CD8-positive, alpha-beta memory T cell (primary cell): ENCODE measurements around the gene JADE2. TPM values are rescaled to one million over a fixed set of nuclear protein-coding genes. Genes with fewer than 3 reads are reported as not detected.

Experiments used
- CTCF ChIA-PET: fragments of 350-600 bp; sonication (Branson Sonifier 250); formaldehyde crosslinking; loops from one replicate; lab custom pipeline; 2021; ENCODE audit warnings: antibody characterized with exemption; lab: Charles Lee
- POLR2A ChIA-PET: fragments of 350-600 bp; sonication (Branson Sonifier 250); formaldehyde crosslinking; loops from one replicate; lab custom pipeline; 2021; ENCODE audit warnings: antibody characterized with exemption; lab: Charles Lee
- DNase-seq, 5 donors: peaks; one replicate each; pipeline versions ENCODE4 v3.0.0 to v3.0.0-alpha.2; 2020 to 2022; ENCODE audit warnings: mixed read lengths in 1 of 5
- H3K27ac ChIP-seq: one replicate; pipeline ENCODE4 v1.7.0; 2013; ENCODE audit warnings: low read depth, mild to moderate bottlenecking, low read length, moderate library complexity
- H3K27me3 ChIP-seq: 2 replicates; pipeline ENCODE4 v1.7.0; 2013; ENCODE audit warnings: low read length, mild to moderate bottlenecking; ENCODE audit not compliant: insufficient read depth, poor library complexity, severe bottlenecking
- H3K36me3 ChIP-seq: 2 replicates; pipeline ENCODE4 v1.7.0; 2013; ENCODE audit warnings: mild to moderate bottlenecking, low read length, moderate library complexity; ENCODE audit not compliant: insufficient read depth
- H3K4me1 ChIP-seq: 2 replicates; pipeline ENCODE4 v1.7.0; 2013; ENCODE audit warnings: mild to moderate bottlenecking, low read length, moderate library complexity; ENCODE audit not compliant: insufficient read depth
- H3K4me3 ChIP-seq: 2 replicates; pipeline ENCODE4 v1.7.0; 2013; ENCODE audit warnings: mild to moderate bottlenecking, low read length
- H3K9me3 ChIP-seq: 2 replicates; pipeline ENCODE4 v1.7.0; 2013; ENCODE audit warnings: mild to moderate bottlenecking, low read length
- H3K27ac Mint-ChIP-seq, 8 donors: one replicate each; pipeline ENCODE4 v1.8.0; 2020 to 2021; ENCODE audit warnings: mixed read lengths in 8 of 8, mild to moderate bottlenecking in 6 of 8, inconsistent platforms in 3 of 8, moderate library complexity in 3 of 8
- H3K27me3 Mint-ChIP-seq, 2 donors: one replicate each; pipeline ENCODE4 v1.8.0; 2020 to 2021; ENCODE audit warnings: mixed read lengths in 2 of 2, mild to moderate bottlenecking in 1 of 2, moderate library complexity in 1 of 2
- H3K36me3 Mint-ChIP-seq, 3 donors: one replicate each; pipeline ENCODE4 v1.8.0; 2020 to 2021; ENCODE audit warnings: mixed read lengths in 3 of 3, inconsistent platforms in 1 of 3, mild to moderate bottlenecking in 1 of 3
- H3K4me1 Mint-ChIP-seq, 3 donors: one replicate each; pipeline ENCODE4 v1.8.0; 2020 to 2021; ENCODE audit warnings: mixed read lengths in 3 of 3, inconsistent platforms in 1 of 3, mild to moderate bottlenecking in 1 of 3
- H3K4me3 Mint-ChIP-seq, 7 donors: one replicate each; pipeline ENCODE4 v1.8.0; 2020 to 2021; ENCODE audit warnings: mixed read lengths in 7 of 7, mild to moderate bottlenecking in 6 of 7, moderate library complexity in 4 of 7, inconsistent platforms in 2 of 7
- H3K9me3 Mint-ChIP-seq, 5 donors: one replicate each; pipeline ENCODE4 v1.8.0; 2020 to 2022; ENCODE audit warnings: mixed read lengths in 5 of 5, mild to moderate bottlenecking in 3 of 5, moderate library complexity in 2 of 5, inconsistent platforms in 1 of 5
- polyA plus RNA-seq: library from polyadenylated mRNA; unstranded; fragments of 300-500 nt; fragmentation: Illumina TruSeq; gene quantifications from one replicate; pipeline ENCODE4 v1.2.3, GENCODE V29; 2021
- total RNA-seq, 2 experiments: library from RNA; stranded (reverse); gene quantifications; one replicate each; pipeline ENCODE4 v1.2.3, GENCODE V29; 2021

JADE2 gene
- total and polyA plus RNA-seq, 3 experiments from 2014 or later: 47.1 to 107 (median 105) TPM

DNA sequence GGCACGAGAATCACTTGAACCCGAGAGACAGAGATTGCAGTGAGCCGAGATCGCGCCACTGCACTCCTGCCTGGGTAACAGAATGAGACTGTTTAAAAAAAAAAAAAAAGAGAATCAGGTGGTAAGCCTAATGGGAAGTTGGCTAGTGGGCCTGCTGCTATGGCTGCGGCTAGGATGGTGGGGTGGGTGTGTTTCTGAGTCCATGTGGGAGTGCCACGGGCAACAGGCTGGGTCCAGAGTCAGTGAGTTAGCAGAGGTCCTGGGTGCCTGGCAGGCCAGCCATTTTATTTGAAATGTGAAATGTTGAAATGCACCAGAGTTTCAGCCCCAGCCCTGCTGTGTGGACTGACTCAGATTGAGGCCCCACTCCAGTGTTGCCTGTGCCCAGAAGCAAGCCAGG, 37.8 kb downstream of the JADE2 start:
- ChIA-PET CTCF (interaction anchor here (1.3 kb wide), 1 partner anchor 35 kb away, joined by 4 read pairs; no protein-coding TSS in a partner anchor), POLR2A (no interaction called here)
- Histone ChIP-seq H3K4me3 (no peak overlapping the region), H3K36me3 (peaks cover 95% of the 10 kb centered on the region), H3K27ac (no peak overlapping the region), H3K27me3 (no peaks in the 10 kb centered on the region), H3K4me1 (no peaks in the 10 kb centered on the region), H3K9me3 (no peaks in the 10 kb centered on the region)
- Mint-ChIP-seq H3K4me3 (no peak overlapping the region), H3K27ac (peak overlapping the region in 2 of 8 donors; percentile 32 to 42), H3K4me1 (peaks cover 10 to 36% (median 11%) of the 10 kb centered on the region in 3 donors), H3K9me3 (no peaks in the 10 kb centered on the region), H3K27me3 (no peaks in the 10 kb centered on the region), H3K36me3 (peaks cover 0 to 98% (median 15%) of the 10 kb centered on the region in 3 donors)
- DNase-seq: no peak

DNA sequence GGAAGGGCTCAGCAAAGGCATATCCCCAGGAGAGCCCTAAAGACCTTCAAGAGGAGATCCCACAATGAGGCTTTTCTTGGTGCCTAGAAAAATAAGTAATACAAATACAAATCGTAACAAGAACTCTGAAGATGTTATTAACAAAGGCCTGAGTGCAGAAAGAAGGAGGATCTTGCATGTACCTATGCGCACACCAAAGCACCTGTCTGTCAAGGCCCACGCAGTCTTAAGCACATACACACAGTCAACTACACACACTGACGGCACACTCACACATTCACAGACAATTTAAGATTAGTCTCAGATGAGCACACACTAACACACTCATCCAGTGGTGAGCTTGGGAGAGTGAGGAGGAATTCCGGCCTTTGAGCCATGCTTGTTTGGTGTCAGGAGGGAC, 38.5 kb downstream of the JADE2 start:
- Mint-ChIP-seq H3K36me3 (peaks cover 0 to 99% (median 15%) of the 10 kb centered on the region in 3 donors), H3K4me1 (peaks cover 12 to 36% (median 13%) of the 10 kb centered on the region in 3 donors), H3K4me3 (no peak overlapping the region), H3K27me3 (no peaks in the 10 kb centered on the region), H3K27ac (peak overlapping the region in 7 of 8 donors; percentile 4 to 72 (median 36)), H3K9me3 (no peaks in the 10 kb centered on the region)
- H3K36me3 ChIP-seq: peaks cover 96% of the 10 kb centered on the region
- ChIA-PET POLR2A (no interaction called here), CTCF (no interaction called here)
- H3K27me3 ChIP-seq: no peaks in the 10 kb centered on the region
- H3K9me3 ChIP-seq: no peaks in the 10 kb centered on the region
- H3K27ac ChIP-seq: no peak overlapping the region
- no peak overlapping the region for H3K4me3 ChIP-seq
- no peak for DNase-seq
- no peaks in the 10 kb centered on the region for H3K4me1 ChIP-seq

DNA sequence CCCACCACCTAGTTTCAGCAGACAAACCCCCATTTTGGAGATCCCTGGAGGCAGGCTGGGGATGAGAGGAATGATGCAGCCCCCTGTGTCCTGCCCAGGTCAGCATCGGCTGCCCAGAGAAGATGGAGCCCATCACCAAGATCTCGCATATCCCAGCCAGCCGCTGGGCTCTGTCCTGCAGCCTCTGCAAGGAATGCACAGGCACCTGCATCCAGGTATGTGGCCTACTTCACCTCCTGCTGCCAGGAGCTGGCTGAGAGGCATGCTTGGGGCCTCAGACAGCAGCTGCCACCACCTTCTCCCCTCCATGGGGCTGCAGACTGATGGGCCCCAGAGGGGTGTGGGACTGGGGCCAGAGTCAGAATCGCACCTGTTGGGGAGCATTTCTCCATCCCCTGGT, 38.9 kb downstream of the JADE2 start:
- Histone ChIP-seq H3K4me1 (no peaks in the 10 kb centered on the region), H3K27ac (no peak overlapping the region), H3K36me3 (peaks cover 96% of the 10 kb centered on the region), H3K4me3 (no peak overlapping the region), H3K27me3 (no peaks in the 10 kb centered on the region), H3K9me3 (no peaks in the 10 kb centered on the region)
- H3K36me3 Mint-ChIP-seq: peaks cover 0 to 99% (median 15%) of the 10 kb centered on the region in 3 donors
- no peak overlapping the region for H3K4me3 Mint-ChIP-seq
- H3K4me1 Mint-ChIP-seq: peaks cover 13 to 33% (median 14%) of the 10 kb centered on the region in 3 donors
- CTCF ChIA-PET: interaction anchor here (2.0 kb wide), 1 partner anchor 13 kb away, joined by 8 read pairs; no protein-coding TSS in a partner anchor
- H3K27ac Mint-ChIP-seq: peak overlapping the region in 5 of 8 donors; percentile 5 to 72 (median 23)
- no peaks in the 10 kb centered on the region for H3K9me3 Mint-ChIP-seq
- no peaks in the 10 kb centered on the region for H3K27me3 Mint-ChIP-seq
- DNase-seq: no peak
- POLR2A ChIA-PET: no interaction called here

DNA sequence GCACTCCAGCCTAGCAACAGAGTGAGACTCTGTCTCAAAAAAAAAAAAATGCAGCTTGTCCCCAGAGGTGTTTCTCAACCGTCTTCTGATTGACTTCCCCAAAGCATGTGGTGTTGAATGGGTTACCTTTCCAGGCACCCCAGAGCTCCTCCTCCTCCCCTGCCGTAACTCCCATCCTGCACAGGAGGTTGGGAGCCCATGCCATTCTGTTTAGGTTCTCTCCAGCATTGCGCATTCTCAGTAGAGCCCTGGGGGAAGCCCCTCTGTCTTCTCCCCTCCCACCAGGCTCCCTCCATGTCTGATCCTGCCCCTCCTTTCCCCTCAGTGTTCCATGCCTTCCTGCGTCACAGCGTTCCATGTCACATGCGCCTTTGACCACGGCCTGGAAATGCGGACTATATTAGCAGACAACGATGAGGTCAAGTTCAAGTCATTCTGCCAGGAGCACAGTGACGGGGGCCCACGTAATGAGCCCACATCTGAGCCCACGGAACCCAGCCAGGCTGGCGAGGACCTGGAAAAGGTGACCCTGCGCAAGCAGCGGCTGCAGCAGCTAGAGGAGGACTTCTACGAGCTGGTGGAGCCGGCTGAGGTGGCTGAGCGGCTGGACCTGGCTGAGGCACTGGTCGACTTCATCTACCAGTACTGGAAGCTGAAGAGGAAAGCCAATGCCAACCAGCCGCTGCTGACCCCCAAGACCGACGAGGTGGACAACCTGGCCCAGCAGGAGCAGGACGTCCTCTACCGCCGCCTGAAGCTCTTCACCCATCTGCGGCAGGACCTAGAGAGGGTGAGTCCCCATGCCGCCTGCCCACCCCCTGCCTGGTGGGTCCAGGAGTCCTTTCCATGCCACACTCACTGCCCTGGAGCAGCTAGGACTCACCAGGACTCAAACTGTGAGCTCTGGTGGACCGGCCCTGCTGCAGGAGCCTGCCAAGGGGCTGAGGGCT, 40.6 kb downstream of the JADE2 start:
- Mint-ChIP-seq H3K27ac (peak overlapping the region in 2 of 8 donors; percentile 10 to 22), H3K9me3 (no peaks in the 10 kb centered on the region)
- POLR2A ChIA-PET: interaction anchor here (0.7 kb wide), 1 partner anchor 120 kb away, joined by 3 read pairs; no protein-coding TSS in a partner anchor

DNA sequence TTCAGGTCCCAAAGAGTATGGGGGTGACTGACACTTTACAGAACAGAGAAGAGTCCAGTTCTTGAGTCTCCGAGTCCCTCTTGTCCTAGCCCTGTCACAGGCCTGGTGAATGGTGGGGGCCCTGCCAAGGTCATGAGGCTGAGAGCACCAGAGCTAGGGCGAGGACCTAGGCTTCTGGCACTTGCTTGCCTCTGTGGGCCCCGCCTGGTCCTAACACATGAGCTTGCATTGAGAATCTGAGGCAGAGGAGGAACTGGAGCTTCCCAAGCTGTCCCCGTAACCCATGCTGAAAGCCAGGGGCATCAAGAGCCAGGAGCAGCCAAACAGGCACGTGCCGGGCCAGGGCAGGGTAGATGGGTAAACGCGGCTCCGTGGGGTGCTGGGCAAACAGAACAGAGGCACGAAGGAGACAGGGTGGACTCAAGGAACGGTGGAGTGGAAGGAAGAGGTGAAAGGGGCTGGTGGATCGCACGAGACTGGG, 41.3 kb downstream of the JADE2 start:
- H3K9me3 ChIP-seq: no peaks in the 10 kb centered on the region
- H3K4me1 ChIP-seq: no peaks in the 10 kb centered on the region
- DNase-seq: no peak
- POLR2A ChIA-PET: no interaction called here
- CTCF ChIA-PET: interaction anchor here (1.4 to 1.6 kb wide), 2 partner anchors 12 to 39 kb away, joined by 3 to 4 read pairs; no protein-coding TSS in a partner anchor
- Mint-ChIP-seq H3K4me3 (no peak overlapping the region), H3K27me3 (no peaks in the 10 kb centered on the region), H3K4me1 (peaks cover 15 to 24% (median 16%) of the 10 kb centered on the region in 3 donors), H3K27ac (peak overlapping the region in 4 of 8 donors; percentile 40 to 92 (median 67)), H3K36me3 (peaks cover 0 to 97% (median 18%) of the 10 kb centered on the region in 3 donors), H3K9me3 (no peaks in the 10 kb centered on the region)
- no peaks in the 10 kb centered on the region for H3K27me3 ChIP-seq
- peaks cover 92% of the 10 kb centered on the region for H3K36me3 ChIP-seq
- H3K4me3 ChIP-seq: no peak overlapping the region
- H3K27ac ChIP-seq: no peak overlapping the region

More for the DNA sequence above, 40.6 kb downstream of the JADE2 start:
- CTCF ChIA-PET: interaction anchor here (1.4 to 2.0 kb wide), 3 partner anchors 11 to 38 kb away, joined by 3 to 8 read pairs (median 4); no protein-coding TSS in a partner anchor
- H3K4me1 Mint-ChIP-seq: peaks cover 15 to 29% (median 16%) of the 10 kb centered on the region in 3 donors
- H3K36me3 Mint-ChIP-seq: peaks cover 0 to 99% (median 20%) of the 10 kb centered on the region in 3 donors
- Histone ChIP-seq H3K27me3 (no peaks in the 10 kb centered on the region), H3K27ac (no peak overlapping the region), H3K9me3 (no peaks in the 10 kb centered on the region), H3K4me1 (no peaks in the 10 kb centered on the region), H3K36me3 (peaks cover 94% of the 10 kb centered on the region), H3K4me3 (no peak overlapping the region)
- no peak overlapping the region for H3K4me3 Mint-ChIP-seq
- H3K27me3 Mint-ChIP-seq: no peaks in the 10 kb centered on the region
- DNase-seq: no peak

DNA sequence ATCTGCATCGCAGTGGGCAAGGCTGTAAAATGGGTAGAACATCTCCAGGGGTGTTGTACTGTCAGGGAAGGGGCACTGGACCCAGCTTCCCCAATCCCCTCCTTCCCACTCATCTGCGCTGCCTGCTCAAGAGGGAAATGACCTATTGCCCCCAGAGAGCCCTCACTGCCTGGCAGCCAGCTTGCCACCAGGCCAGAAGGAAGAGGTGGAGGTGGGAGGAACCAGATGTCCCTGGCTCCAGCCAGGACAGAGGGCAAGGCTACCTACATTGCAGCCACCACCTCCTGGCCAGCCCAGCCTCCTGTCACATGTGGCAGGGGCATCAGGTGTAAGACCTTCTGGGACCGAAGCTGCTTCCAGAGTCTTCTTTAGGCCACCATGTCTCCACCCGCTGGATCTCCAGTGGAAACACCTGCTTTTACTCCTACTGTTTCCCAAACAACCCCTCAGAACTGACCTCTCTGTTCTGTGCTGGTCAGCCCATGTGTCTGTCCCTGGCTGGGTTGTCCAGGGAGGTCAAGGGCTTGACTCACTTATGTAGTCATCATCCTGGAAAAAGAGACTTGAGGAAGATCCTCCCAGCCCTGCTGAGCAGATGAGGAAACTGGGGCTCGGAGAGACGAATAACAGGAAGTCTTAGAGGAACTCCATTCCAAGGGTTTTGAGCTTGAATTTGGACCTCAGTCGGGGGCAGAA, 42.3 kb downstream of the JADE2 start:
- CTCF ChIA-PET: interaction anchor here (1.4 to 1.6 kb wide), 2 partner anchors 13 to 40 kb away, joined by 3 to 4 read pairs; no protein-coding TSS in a partner anchor
- H3K4me1 ChIP-seq: no peaks in the 10 kb centered on the region
- H3K27me3 ChIP-seq: no peaks in the 10 kb centered on the region
- Mint-ChIP-seq H3K36me3 (peaks cover 0 to 97% (median 17%) of the 10 kb centered on the region in 3 donors), H3K4me1 (peaks cover 15 to 27% (median 16%) of the 10 kb centered on the region in 3 donors), H3K27ac (peak overlapping the region in 6 of 8 donors; percentile 11 to 81 (median 42)), H3K27me3 (no peaks in the 10 kb centered on the region), H3K9me3 (no peaks in the 10 kb centered on the region), H3K4me3 (no peak overlapping the region)
- peaks cover 92% of the 10 kb centered on the region for H3K36me3 ChIP-seq
- no peak for DNase-seq
- no peak overlapping the region for H3K27ac ChIP-seq
- POLR2A ChIA-PET: no interaction called here
- no peak overlapping the region for H3K4me3 ChIP-seq
- no peaks in the 10 kb centered on the region for H3K9me3 ChIP-seq

DNA sequence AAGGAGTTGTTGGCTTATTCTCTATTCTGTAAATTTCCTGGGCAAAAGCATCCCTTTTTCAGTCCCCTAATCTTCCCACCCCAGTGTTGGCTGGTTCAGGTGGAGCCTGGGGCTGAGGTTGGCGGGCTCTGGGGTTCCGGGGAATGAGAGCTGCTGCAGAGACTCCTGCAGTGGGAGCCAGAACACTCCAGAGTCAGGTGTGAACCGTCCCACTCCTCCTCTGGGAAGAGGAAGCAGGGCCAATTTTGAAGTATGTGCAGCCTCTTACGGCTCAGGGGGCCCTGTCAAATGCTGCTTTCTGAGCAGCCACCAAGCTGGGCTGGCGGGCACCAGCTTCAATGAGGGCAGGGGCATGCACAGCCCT, 42.8 kb downstream of the JADE2 start:
- Mint-ChIP-seq H3K9me3 (no peaks in the 10 kb centered on the region), H3K27ac (peak overlapping the region in 3 of 8 donors; percentile 64 to 73 (median 70)), H3K36me3 (peaks cover 0 to 97% (median 20%) of the 10 kb centered on the region in 3 donors), H3K27me3 (no peaks in the 10 kb centered on the region), H3K4me1 (peaks cover 15 to 27% (median 16%) of the 10 kb centered on the region in 3 donors), H3K4me3 (no peak overlapping the region)
- H3K36me3 ChIP-seq: peaks cover 92% of the 10 kb centered on the region
- no peaks in the 10 kb centered on the region for H3K27me3 ChIP-seq
- no peak overlapping the region for H3K27ac ChIP-seq
- H3K4me1 ChIP-seq: no peaks in the 10 kb centered on the region
- no peak overlapping the region for H3K4me3 ChIP-seq
- ChIA-PET POLR2A (no interaction called here), CTCF (no interaction called here)
- no peaks in the 10 kb centered on the region for H3K9me3 ChIP-seq
- no peak for DNase-seq
